Osteoblast (primary cell): Measurements from ENCODE around the gene VPS26C. TPM values are rescaled to one million over a fixed set of nuclear protein-coding genes. Genes with fewer than 3 reads are reported as not detected.

Source experiments
- DNase-seq: peaks from one replicate; pipeline ENCODE4 v3.0.0; 2011; ENCODE audit warnings: low spot score, mixed read lengths; ENCODE audit not compliant: insufficient read length; ENCODE audit errors: missing footprints
- H2AFZ ChIP-seq: 2 replicates; pipeline ENCODE4 v1.6.0; 2011; ENCODE audit warnings: mild to moderate bottlenecking, low read length
- H3K27ac ChIP-seq: 2 replicates; pipeline ENCODE4 v1.5.1; 2011; ENCODE audit warnings: mild to moderate bottlenecking, low read depth, low read length, moderate library complexity
- H3K27me3 ChIP-seq: 2 replicates; pipeline ENCODE4 v1.6.0; 2012; ENCODE audit warnings: mild to moderate bottlenecking, control low read depth, inconsistent platforms, low read length, moderate library complexity; ENCODE audit not compliant: insufficient read depth
- H3K36me3 ChIP-seq: 2 replicates; pipeline ENCODE4 v1.5.1; 2011; ENCODE audit warnings: mild to moderate bottlenecking, low read length, control low read depth, moderate library complexity; ENCODE audit not compliant: insufficient read depth
- H3K4me1 ChIP-seq: 2 replicates; pipeline ENCODE4 v1.5.1; 2011; ENCODE audit warnings: mild to moderate bottlenecking, low read length, control low read depth, moderate library complexity; ENCODE audit not compliant: insufficient read depth
- H3K4me2 ChIP-seq: 2 replicates; pipeline ENCODE4 v1.6.0; 2011; ENCODE audit warnings: mild to moderate bottlenecking, low read length; ENCODE audit not compliant: insufficient read depth
- H3K4me3 ChIP-seq: fragments of 200-600 bp; sonication (generic); 3 replicates; pipeline ENCODE4 v1.5.1; 2012; ENCODE audit warnings: mild to moderate bottlenecking, low read length, inconsistent platforms; ENCODE audit not compliant: insufficient read depth
- H3K79me2 ChIP-seq: 2 replicates; pipeline ENCODE4 v1.6.0; 2012; ENCODE audit warnings: mild to moderate bottlenecking, low read length, control low read depth, inconsistent platforms; ENCODE audit not compliant: insufficient read depth
- H3K9me3 ChIP-seq: 2 replicates; pipeline ENCODE4 v1.5.1; 2011; ENCODE audit warnings: low read depth, low read length, control low read depth
- H4K20me1 ChIP-seq: 2 replicates; pipeline ENCODE4 v1.6.0; 2012; ENCODE audit warnings: mild to moderate bottlenecking, low read length, control low read depth; ENCODE audit not compliant: insufficient read depth
- total RNA-seq: library from RNA; depleted of rRNA; stranded (reverse); fragments of >200 nt; gene quantifications from 2 replicates; pipeline ENCODE4 v1.2.3, GENCODE V29; 2012
- TF ChIP-seq, protein P1 (sequence below): IDR thresholded peaks from 2 replicates; pipeline ENCODE4 v1.5.1; 2011; ENCODE audit warnings: mild to moderate bottlenecking, low read depth, low read length, moderate library complexity; ENCODE audit errors: extremely low read depth

The VPS26C gene
- total RNA-seq, 1 donor = 91.9 TPM

DNA sequence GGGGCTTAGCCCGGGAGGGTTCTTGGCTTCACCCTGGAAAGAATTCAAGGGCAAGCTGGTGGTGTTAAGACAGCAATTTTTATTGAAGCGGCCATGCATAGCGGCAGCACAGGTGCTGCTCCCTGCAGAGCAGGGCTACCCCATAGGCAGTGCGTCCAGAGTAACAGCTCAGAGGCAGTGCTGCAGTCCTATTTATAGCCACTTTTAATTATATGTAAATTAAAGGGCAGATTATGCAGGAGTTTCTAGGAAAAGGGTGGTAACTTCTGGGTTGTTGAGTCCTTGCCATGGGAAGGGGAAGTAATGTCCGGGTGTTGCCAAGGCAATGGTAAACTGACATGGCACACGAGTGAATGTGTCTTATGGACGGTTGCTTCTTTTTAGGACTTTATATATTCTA, 57.0 kb downstream of the VPS26C start:
- Histone ChIP-seq H3K27ac (no peak overlapping the region), H3K9me3 (no peaks in the 10 kb centered on the region), H4K20me1 (peaks cover 2% of the 10 kb centered on the region), H3K4me1 (peaks cover 13% of the 10 kb centered on the region), H3K4me3 (no peak overlapping the region), H3K36me3 (no peaks in the 10 kb centered on the region), H3K27me3 (no peaks in the 10 kb centered on the region), H3K79me2 (no peaks in the 10 kb centered on the region), H2AFZ (no peak overlapping the region), H3K4me2 (no peak overlapping the region)
- TF ChIP-seq, protein P1, sequence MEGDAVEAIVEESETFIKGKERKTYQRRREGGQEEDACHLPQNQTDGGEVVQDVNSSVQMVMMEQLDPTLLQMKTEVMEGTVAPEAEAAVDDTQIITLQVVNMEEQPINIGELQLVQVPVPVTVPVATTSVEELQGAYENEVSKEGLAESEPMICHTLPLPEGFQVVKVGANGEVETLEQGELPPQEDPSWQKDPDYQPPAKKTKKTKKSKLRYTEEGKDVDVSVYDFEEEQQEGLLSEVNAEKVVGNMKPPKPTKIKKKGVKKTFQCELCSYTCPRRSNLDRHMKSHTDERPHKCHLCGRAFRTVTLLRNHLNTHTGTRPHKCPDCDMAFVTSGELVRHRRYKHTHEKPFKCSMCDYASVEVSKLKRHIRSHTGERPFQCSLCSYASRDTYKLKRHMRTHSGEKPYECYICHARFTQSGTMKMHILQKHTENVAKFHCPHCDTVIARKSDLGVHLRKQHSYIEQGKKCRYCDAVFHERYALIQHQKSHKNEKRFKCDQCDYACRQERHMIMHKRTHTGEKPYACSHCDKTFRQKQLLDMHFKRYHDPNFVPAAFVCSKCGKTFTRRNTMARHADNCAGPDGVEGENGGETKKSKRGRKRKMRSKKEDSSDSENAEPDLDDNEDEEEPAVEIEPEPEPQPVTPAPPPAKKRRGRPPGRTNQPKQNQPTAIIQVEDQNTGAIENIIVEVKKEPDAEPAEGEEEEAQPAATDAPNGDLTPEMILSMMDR = no peak
- no peak for DNase-seq

DNA sequence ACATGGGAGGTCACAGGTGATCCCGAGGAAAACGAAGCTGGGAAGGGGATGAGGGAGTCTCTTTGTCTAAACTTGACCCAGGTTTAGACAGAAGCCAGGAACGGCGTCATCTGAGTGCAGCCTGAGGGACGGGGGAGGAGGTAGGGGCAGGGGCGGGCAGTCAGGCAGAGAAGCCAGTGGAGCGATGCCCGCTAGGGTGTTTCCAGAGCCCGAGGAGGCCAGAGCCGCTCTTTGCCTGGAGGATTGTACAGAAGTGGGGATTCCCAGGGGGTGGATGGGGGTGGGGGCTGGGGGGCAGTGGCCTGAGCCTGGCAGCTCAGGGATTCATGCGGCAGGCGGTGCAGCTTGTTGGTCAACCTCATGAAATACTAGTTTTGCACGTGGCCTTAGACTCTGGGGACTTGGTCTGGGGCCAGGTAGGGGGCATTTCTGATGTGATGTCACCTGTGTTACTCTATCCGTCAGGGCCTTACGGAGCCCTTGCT, 58.4 kb downstream of the VPS26C start:
- no peaks in the 10 kb centered on the region for H3K79me2 ChIP-seq
- H2AFZ ChIP-seq = no peak overlapping the region
- H3K4me2 ChIP-seq = no peak overlapping the region
- H3K4me1 ChIP-seq = peaks cover 13% of the 10 kb centered on the region
- H3K36me3 ChIP-seq = peaks cover 6% of the 10 kb centered on the region
- peaks cover 2% of the 10 kb centered on the region for H4K20me1 ChIP-seq
- no peaks in the 10 kb centered on the region for H3K9me3 ChIP-seq
- no peak for DNase-seq
- no peak overlapping the region for H3K4me3 ChIP-seq
- H3K27me3 ChIP-seq = no peaks in the 10 kb centered on the region
- no peak overlapping the region for H3K27ac ChIP-seq
- TF ChIP-seq, protein P1 = no peak

DNA sequence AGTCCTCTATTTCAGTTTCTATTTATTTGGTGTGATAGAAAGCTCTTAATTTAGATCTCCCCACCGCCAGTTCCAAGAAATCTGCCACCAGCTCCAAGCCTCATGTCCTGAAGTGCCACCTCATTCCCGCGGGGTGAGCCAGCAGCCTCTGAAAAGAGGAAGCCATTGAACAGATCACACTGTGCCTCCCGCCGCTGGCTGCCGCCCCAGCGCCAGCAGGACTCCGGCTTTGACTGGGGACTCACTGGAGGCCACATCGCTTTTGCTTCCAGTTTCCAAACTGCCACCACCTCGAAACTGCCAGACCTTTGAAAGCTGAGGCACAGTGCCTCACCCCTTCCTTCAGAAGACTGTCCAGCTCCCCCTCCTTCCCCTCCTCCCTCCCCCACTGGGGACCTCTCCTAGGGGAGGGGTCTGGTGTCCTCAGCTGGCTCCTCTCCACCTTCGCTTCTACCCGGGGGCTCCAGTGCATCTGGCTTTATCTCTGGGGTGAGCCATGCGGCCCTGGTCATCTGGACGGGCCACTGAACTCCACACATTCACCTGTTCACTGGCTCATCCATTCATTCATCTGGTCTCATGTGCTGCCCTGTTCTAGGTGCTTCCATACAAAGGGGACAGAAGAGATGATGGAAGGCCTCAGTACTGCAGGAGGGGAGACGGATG, 58.9 kb downstream of the VPS26C start:
- peak; percentile 73 for DNase-seq
- peak overlapping the region; percentile 52 for H3K4me3 ChIP-seq
- H2AFZ ChIP-seq = no peak overlapping the region
- no peaks in the 10 kb centered on the region for H3K27me3 ChIP-seq
- peaks cover 13% of the 10 kb centered on the region for H3K4me1 ChIP-seq
- peaks cover 8% of the 10 kb centered on the region for H3K36me3 ChIP-seq
- H3K4me2 ChIP-seq = peak overlapping the region; percentile 76
- no peak overlapping the region for H3K27ac ChIP-seq
- H3K9me3 ChIP-seq = no peaks in the 10 kb centered on the region
- TF ChIP-seq, protein P1 = no peak
- H4K20me1 ChIP-seq = peaks cover 2% of the 10 kb centered on the region
- no peaks in the 10 kb centered on the region for H3K79me2 ChIP-seq

DNA sequence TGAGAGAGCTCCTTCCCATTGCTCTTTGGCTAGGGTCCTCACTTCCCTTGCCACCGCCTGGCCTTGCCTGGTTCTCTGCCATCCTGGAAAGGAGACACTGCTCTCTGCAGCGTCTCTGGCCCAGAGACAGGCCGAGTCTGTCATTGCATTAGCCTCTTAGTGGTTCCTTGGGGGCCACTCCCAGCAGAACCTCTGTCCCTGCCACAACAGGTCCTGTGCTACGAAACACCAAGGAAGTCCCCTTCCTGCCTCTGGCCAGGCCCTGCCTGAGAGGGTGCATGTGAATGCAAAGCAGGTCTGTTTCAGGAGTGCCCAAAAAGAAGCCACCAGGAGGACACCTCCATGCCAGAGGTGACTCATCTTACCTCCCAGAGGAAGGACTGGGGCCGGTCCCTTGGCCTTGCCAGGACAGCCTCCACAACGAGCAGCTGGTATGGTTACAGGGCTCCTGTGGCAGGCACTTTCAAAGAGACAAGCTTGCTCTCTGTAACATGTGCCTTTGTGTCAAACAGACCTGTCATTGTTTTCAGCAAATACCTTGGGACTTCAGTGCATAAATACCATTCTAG, 59.6 kb downstream of the VPS26C start:
- no peaks in the 10 kb centered on the region for H3K79me2 ChIP-seq
- H3K9me3 ChIP-seq = no peaks in the 10 kb centered on the region
- TF ChIP-seq, protein P1 = no peak
- peak overlapping the region; percentile 76 for H3K4me2 ChIP-seq
- peak overlapping the region; percentile 52 for H3K4me3 ChIP-seq
- no peak overlapping the region for H3K27ac ChIP-seq
- H2AFZ ChIP-seq = no peak overlapping the region
- no peak for DNase-seq
- H3K27me3 ChIP-seq = no peaks in the 10 kb centered on the region
- H3K36me3 ChIP-seq = peaks cover 14% of the 10 kb centered on the region
- H3K4me1 ChIP-seq = peaks cover 13% of the 10 kb centered on the region
- H4K20me1 ChIP-seq = peaks cover 2% of the 10 kb centered on the region
